GM19455 (cell line): Measurements from ENCODE around the gene LRP1B.

ENCODE experiments used
- ATAC-seq: cut with Tn5 transposase; IDR thresholded peaks from one replicate; pipeline ENCODE4 v1.9.1; 2021; ENCODE audit not compliant: unreplicated experiment

LRP1B gene

DNA sequence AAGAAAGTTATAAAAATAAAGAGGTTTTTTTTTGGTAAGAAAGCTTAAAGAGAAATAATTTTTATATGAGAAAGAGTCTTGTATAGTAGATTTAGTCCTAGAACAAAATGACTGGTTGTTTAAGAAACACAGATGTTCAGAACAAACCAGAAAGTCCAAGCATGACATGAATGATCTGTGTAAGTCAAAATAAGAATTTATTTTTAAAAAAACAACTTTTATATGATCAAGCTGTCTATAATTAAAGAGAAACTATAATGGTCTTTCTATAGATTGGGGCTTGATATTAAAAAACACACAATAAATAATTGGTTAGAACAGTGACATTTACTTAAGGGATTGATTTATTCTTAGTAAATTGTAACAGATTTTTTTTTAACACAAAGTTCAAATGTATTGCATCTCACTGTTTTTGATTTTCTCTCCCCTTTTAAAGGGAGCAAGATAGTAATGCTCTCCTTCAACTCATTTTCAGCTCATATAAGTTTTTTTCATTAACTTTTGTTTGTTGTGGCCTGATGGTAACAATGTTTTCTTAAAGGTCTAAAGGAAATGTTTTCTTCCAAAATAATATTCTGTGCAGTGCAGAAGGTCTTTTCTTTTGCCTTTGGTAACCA is 1256.8 kb downstream of the LRP1B start:
- ATAC-seq, result no peak

DNA sequence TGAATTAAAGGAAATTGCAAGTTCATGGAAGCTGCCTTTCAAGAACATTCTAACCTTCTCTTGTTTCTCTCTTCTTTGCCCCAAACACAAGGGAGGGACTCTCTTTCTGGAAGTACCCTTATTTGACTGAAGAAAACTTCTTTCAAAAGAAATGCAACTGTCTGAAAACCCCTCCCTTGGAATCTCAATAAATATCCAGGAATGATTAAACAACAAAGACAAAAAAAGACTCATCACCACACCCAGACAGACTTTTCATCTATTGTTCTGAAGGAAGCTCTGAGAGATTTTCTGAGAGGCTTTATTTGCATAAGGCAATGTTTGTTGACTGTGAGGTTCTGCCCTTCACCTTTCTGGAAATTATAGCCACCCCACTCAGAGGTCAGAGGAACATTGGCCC is 1260.9 kb downstream of the LRP1B start:
- ATAC-seq, result no peak

GRCh38 chr2:140869107-140869506 is 1261.7 kb downstream of the LRP1B start:
- no peak for ATAC-seq

DNA sequence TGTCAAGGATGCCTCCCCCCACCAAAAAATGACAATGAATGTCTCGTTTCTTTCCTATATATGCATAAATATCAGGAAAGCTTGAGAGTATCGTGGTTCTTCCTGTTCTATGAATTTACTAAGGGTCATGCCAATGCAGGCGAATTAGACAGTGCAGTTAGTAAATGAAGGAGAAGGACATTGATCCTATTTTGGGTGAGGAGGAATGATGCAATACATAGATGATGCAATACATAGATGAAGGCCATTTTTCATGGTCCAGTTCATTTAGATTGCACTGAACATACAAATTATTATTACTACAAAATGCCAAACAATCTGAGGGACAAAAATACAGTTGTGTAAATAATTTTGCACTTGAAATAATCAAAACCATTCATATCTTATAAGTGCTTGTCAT is 1265.0 kb downstream of the LRP1B start:
- no peak for ATAC-seq

- no peak for ATAC-seq
Measured at GRCh38 chr2:140863713-140864112, 1267.1 kb downstream of the LRP1B start.

DNA sequence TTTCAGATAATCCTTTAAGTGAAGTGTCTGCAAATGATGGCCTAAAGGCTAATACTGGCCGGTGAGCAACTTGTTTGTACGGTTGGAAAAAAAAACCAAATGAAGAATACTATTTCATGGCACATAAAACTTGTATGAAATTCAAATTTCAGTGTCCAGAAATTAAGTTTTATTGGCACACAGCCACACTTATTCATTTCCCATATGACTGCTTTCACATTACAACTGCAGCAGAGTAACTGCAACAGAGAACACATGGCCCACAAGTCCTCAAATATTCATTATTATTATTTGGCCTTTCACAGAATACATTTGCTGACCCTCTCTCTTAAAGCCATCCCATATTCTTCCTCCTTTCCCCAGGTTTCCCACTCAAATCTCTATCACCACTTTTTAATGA is 1268.6 kb downstream of the LRP1B start:
- ATAC-seq, result no peak

GRCh38 chr2:140861666-140862065 is 1269.2 kb downstream of the LRP1B start:
- no peak for ATAC-seq

GRCh38 chr2:140855471-140855870 is 1275.3 kb downstream of the LRP1B start:
- ATAC-seq, result no peak

- ATAC-seq, result no peak
Measured at GRCh38 chr2:140851258-140851981, 1279.4 kb downstream of the LRP1B start.

GRCh38 chr2:140843186-140843585 is 1287.6 kb downstream of the LRP1B start:
- ATAC-seq, result no peak

DNA sequence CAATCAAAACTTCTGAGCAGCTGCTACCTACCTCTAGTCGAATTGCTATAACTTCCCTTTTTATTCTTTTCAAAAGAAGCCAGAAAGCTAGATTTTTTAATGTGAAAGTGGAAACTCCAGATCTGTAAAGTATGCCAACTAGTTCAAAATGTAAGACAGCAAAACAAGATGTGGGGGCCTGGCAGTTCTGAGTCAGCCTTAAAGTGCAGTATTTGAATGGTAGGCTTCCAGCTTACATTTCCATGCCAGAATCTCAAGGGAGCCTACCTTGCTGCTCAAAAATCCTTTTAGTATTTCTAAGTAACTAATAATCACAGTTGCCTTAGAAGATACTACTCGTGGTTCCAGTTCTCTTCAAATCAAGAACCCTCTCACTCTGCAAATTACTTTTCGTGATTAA is 1288.7 kb downstream of the LRP1B start:
- no peak for ATAC-seq

DNA sequence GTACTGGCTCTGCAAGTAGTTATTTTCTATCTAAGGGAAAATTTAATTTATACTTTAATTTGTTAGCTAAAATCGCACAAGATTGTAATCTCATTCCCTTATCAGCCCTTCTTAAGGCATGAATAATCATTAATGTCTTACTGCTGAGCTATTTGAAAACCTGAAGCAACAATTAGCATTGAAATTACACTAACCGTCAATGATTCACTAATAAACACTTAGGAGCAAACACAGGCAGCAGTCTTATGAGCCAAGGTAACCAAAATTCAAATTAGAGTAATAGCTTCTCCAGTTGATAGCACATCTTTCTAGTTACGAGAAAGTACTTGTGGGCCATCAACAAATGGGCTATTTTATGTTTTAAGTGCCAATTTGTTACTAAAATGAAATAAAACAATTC is 1289.7 kb downstream of the LRP1B start:
- no peak for ATAC-seq

DNA sequence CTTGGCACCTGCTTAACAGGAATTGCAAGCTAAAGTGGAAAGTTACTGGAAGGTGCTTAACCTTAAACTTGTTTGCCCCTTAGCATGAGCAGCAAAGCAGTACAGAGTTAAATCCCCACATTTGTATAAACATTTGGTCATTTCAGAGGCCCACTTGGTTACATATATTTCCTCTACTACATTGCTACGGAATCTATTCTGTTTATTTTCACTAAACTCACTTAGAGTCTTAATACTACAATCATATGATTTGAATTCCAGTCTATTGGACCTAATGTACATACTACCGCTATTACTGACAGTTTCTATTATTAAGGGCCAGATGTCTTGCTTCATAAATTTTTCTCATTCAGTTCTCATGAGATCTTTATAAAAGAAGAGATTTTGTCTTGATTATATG is 1294.0 kb downstream of the LRP1B start:
- no peak for ATAC-seq

DNA sequence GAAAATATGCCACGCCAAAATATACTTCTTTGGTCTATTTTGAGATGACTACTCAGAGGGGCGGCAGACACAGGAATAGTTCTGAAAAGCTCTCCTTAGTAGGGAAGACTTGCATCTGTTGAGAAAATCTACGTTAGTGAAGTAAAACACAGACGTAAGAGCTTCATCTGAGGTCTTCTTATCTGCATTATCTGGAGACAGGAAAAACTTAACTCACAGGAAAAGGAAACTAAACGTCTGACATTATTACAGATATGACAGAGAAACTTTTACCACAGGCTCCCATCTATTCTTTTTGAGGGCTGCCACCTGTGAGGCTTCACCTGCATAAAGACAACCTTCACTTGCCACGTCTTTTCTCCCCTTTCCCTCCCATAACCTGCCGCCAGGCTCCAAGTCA is 1295.7 kb downstream of the LRP1B start:
- ATAC-seq, result no peak

DNA sequence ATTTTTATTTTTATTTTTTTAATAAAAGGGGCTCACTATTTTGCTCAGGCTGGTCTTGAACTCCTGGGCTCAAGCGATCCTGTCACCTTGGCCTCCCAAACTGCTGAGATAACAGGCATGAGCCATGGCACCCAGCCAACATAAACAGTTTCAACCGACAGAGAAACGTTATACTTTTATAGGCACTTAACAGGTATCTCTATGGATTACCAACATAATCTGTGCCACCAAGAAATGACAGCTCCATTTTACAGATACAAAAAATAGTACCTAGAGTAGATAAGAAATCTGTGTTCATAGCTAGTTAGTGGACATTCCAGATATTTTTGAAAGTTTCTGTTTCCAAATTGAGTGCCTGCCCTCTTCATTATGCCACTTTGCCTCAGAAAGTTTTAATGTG is 1316.7 kb downstream of the LRP1B start:
- ATAC-seq, result no peak

GRCh38 chr2:140808820-140809219 is 1322.0 kb downstream of the LRP1B start:
- no peak for ATAC-seq

DNA sequence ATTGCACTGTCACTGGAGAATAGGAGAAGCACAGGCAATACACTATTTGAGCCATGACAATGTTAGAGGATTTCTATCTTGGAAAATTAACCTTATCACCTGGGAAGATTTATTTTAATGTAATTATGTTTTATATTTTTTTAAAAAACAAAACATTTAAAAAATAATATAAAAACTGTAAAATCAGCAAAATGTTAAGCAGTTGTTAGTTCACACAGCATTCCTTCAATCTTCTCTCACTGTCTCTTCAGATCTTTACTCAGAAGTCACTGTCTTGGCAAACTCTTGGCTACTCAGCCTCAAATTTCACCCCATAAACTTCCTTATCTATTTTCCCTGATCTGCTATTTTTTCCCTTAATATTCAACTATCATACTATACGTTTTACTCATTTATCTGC is 1322.6 kb downstream of the LRP1B start:
- ATAC-seq, result no peak

DNA sequence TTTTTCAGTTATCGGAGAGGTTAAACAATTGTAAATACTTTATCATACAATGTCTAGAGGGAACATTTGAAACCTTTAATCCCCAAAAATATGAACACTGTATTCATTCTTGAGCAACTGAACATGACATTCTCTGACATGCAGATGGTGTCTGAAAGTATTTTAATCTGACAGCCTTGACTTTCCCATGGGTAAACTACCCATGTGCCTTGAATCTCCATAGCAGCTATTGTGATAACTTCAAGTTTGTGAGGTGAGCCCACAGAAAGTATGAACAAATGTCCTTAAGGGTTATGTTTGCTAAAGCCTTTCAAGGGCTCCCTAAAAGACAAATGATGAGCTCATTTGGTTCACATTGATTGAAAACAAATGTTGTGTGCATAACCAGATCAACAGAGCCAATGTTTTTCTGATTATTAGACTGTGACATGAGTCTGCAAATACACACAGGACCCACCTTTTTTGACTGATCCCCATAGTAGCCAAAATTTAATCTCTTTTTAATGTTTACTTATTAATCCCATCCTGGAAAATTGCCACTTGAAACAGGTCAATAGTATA is 1326.0 kb downstream of the LRP1B start:
- no peak for ATAC-seq

GRCh38 chr2:140801311-140801710 is 1329.5 kb downstream of the LRP1B start:
- no peak for ATAC-seq

- peak; percentile 83 for ATAC-seq
Measured at GRCh38 chr2:140797718-140798117, 1333.1 kb downstream of the LRP1B start.

GRCh38 chr2:140791802-140792201 is 1339.0 kb downstream of the LRP1B start:
- ATAC-seq, result no peak

DNA sequence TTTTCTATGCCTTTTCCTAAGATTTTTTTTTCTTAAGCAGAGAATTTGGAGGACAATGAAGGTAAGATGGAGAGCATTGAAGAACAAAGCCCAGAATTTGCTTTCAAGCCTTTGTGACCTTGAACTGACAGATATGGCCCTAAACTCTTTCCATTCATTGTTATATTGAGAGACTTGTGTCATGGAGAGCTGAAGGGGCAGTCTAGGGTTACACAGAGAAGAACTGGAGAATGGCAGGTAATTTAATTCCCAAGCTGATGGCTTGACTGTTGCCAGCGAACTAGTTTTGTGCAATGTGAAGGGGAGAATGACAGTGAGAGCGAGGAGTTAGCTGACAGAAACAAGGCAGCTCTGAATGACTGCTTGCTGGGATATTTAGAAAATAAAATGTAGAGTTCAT is 1344.2 kb downstream of the LRP1B start:
- no peak for ATAC-seq

DNA sequence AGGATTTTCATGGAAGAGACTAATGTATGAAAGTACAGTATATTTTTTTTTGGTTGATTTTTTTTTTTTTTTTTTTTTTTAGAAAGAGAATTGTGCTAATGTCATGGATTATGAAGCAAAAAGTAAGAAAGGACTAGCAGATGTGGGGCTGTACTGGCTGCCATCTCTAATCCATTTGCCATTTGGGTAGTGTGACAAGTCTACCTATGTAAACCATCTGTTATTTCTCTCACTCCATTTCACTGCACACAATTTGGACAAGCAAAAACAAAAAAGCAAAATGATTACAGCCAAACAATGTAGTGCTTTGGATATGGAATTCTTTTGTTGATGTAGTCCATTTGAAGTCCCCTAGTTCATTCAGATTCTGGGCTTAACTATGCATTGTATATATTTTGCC is 1355.4 kb downstream of the LRP1B start:
- ATAC-seq, result no peak
